Mesenchymal stem cell (in vitro differentiated cells and primary cell): ENCODE results near the gene HERPUD1.

Experiments used
- DNase-seq: peaks from one replicate; pipeline ENCODE4 v3.0.0-alpha.2; 2013
- H2AFZ ChIP-seq: one replicate; pipeline ENCODE4 v1.6.1; 2013; ENCODE audit warnings: low read depth, mild to moderate bottlenecking, control low read depth, inconsistent platforms, low read length, moderate library complexity
- H2AK5ac ChIP-seq: 2 replicates; pipeline ENCODE4 v1.6.1; 2013; ENCODE audit warnings: low read length, moderate library complexity, mild to moderate bottlenecking, inconsistent platforms; ENCODE audit not compliant: severe bottlenecking
- H2BK120ac ChIP-seq: one replicate; pipeline ENCODE4 v1.6.1; 2013; ENCODE audit warnings: low read depth, mild to moderate bottlenecking, inconsistent platforms, low read length, moderate library complexity
- H2BK12ac ChIP-seq, 2 experiments: one replicate each; pipeline ENCODE4 v1.6.1; 2013; ENCODE audit warnings: inconsistent platforms in 2 of 2, low read length in 2 of 2, mild to moderate bottlenecking in 2 of 2, moderate library complexity in 2 of 2, control low read depth in 1 of 2
- H2BK15ac ChIP-seq: one replicate; pipeline ENCODE4 v1.6.1; 2013; ENCODE audit warnings: mild to moderate bottlenecking, low read depth, inconsistent platforms; ENCODE audit not compliant: poor library complexity, severe bottlenecking
- H2BK5ac ChIP-seq: 2 replicates; pipeline ENCODE4 v1.6.1; 2013; ENCODE audit warnings: low read depth, mild to moderate bottlenecking, low read length, control low read depth, inconsistent platforms; ENCODE audit not compliant: poor library complexity, severe bottlenecking
- H3K14ac ChIP-seq, 2 experiments: one replicate each; pipeline ENCODE4 v1.6.1; 2013; ENCODE audit warnings: inconsistent platforms in 2 of 2, low read length in 2 of 2, control low read depth in 1 of 2, mild to moderate bottlenecking in 1 of 2, moderate library complexity in 1 of 2
- H3K18ac ChIP-seq, 2 experiments: one replicate each; pipeline ENCODE4 v1.6.1; 2013; ENCODE audit warnings: inconsistent platforms in 2 of 2, low read length in 2 of 2, control low read depth in 1 of 2, low read depth in 1 of 2, mild to moderate bottlenecking in 1 of 2
- H3K23ac ChIP-seq, 2 experiments: one replicate each; pipeline ENCODE4 v1.6.1; 2013; ENCODE audit warnings: inconsistent platforms in 2 of 2, low read length in 2 of 2, mild to moderate bottlenecking in 2 of 2, moderate library complexity in 2 of 2, control low read depth in 1 of 2
- H3K27ac ChIP-seq: 2 replicates; pipeline ENCODE4 v1.5.1; 2013; ENCODE audit warnings: mild to moderate bottlenecking, moderate library complexity, low read length, control low read depth, inconsistent platforms; ENCODE audit not compliant: poor library complexity, severe bottlenecking
- H3K27me3 ChIP-seq, 2 experiments: 2 replicates each; pipeline versions ENCODE4 v1.6.1 to v1.7.0; 2013; ENCODE audit warnings: low read length in 2 of 2, mild to moderate bottlenecking in 2 of 2, moderate library complexity in 2 of 2, control low read depth in 1 of 2, inconsistent platforms in 1 of 2; ENCODE audit not compliant: control insufficient read depth in 1 of 2, insufficient read depth in 1 of 2
- H3K36me3 ChIP-seq, 2 experiments: 2 replicates each; pipeline versions ENCODE4 v1.6.1 to v1.7.0; 2013; ENCODE audit warnings: low read length in 2 of 2, control low read depth in 1 of 2, inconsistent platforms in 1 of 2, low read depth in 1 of 2, mild to moderate bottlenecking in 1 of 2; ENCODE audit not compliant: insufficient read depth in 2 of 2, control insufficient read depth in 1 of 2
- H3K4ac ChIP-seq, 2 experiments: one replicate each; pipeline ENCODE4 v1.6.1; 2013; ENCODE audit warnings: inconsistent platforms in 2 of 2, low read length in 2 of 2, mild to moderate bottlenecking in 2 of 2, moderate library complexity in 2 of 2, control low read depth in 1 of 2, low read depth in 1 of 2
- H3K4me1 ChIP-seq: 2 replicates; pipeline ENCODE4 v1.6.1; 2013; ENCODE audit warnings: low read depth, low read length, control low read depth; ENCODE audit not compliant: control insufficient read depth, insufficient read depth
- H3K4me2 ChIP-seq: 2 replicates; pipeline ENCODE4 v1.6.1; 2013; ENCODE audit warnings: low read length, mild to moderate bottlenecking, inconsistent platforms; ENCODE audit not compliant: poor library complexity, severe bottlenecking
- H3K4me3 ChIP-seq, 2 experiments: 2 replicates each; pipeline versions ENCODE4 v1.5.1 to v1.7.0; 2013; ENCODE audit warnings: low read length in 2 of 2, mild to moderate bottlenecking in 2 of 2, control low read depth in 1 of 2, low read depth in 1 of 2; ENCODE audit not compliant: insufficient read depth in 1 of 2
- H3K79me1 ChIP-seq: replicated peaks from 2 replicates; pipeline ENCODE4 v1.6.1; 2013; ENCODE audit warnings: mild to moderate bottlenecking, control low read depth, low read length, inconsistent platforms; ENCODE audit not compliant: poor library complexity, severe bottlenecking
- H3K9ac ChIP-seq: 2 replicates; pipeline ENCODE4 v1.7.0; 2013; ENCODE audit warnings: mild to moderate bottlenecking, low read length, moderate library complexity
- H3K9me3 ChIP-seq: 2 replicates; pipeline ENCODE4 v1.7.0; 2013; ENCODE audit warnings: mild to moderate bottlenecking, low read length; ENCODE audit not compliant: control insufficient read depth
- H4K8ac ChIP-seq: one replicate; pipeline ENCODE4 v1.6.1; 2013; ENCODE audit warnings: inconsistent platforms, mild to moderate bottlenecking, low read length, moderate library complexity
- H4K91ac ChIP-seq: one replicate; pipeline ENCODE4 v1.6.1; 2013; ENCODE audit warnings: mild to moderate bottlenecking, low read length, inconsistent platforms
- WGBS: methylation state at CpG from one replicate; pipeline ENCODE4 v1.1.7; 2013; ENCODE audit warnings: mixed read lengths; 5-methylcytosine and 5-hydroxymethylcytosine counted together

The HERPUD1 gene

GRCh38 chr16:56965149-56966092 lies 33.5 kb downstream of the HERPUD1 start:
- Histone ChIP-seq H2BK120ac (peak overlapping the region; percentile 1), H2BK12ac (peak overlapping the region; percentile 59 to 85), H3K79me1 (no peaks in the 10 kb centered on the region), H4K8ac (peak overlapping the region; percentile 83), H3K9me3 (no peaks in the 10 kb centered on the region), H3K4me1 (peaks cover 8% of the 10 kb centered on the region), H2BK5ac (no peak overlapping the region), H3K4ac (peak overlapping the region; percentile 1 to 14), H2AFZ (peak overlapping the region; percentile 32), H2AK5ac (peak overlapping the region; percentile 47), H3K4me2 (no peak overlapping the region), H3K36me3 (peaks cover 0 to 3% of the 10 kb centered on the region in 2 experiments), H2BK15ac (no peak overlapping the region), H4K91ac (peak overlapping the region; percentile 3), H3K18ac (peak overlapping the region; percentile 78 to 84), H3K23ac (peak overlapping the region in 1 of 2 experiments; percentile 73), H3K27ac (peak overlapping the region; percentile 9), H3K14ac (peak overlapping the region in 1 of 2 experiments; percentile 61), H3K4me3 (no peak overlapping the region), H3K9ac (peak overlapping the region; percentile 40), H3K27me3 (peaks cover 0 to 2% of the 10 kb centered on the region in 2 experiments)
- 76% methylated on average over 9 of the region's 12 CpGs for WGBS
- DNase-seq: peak; percentile 42

- WGBS: 88% methylated on average over 3 of the region's 3 CpGs
- no peak overlapping the region for H2BK5ac ChIP-seq
- H2BK12ac ChIP-seq: no peak overlapping the region
- DNase-seq: no peak
- no peak overlapping the region for H3K14ac ChIP-seq
- no peak overlapping the region for H3K4me3 ChIP-seq
- no peak overlapping the region for H3K27ac ChIP-seq
- no peak overlapping the region for H2AFZ ChIP-seq
- no peaks in the 10 kb centered on the region for H3K9me3 ChIP-seq
- peak overlapping the region; percentile 1 for H2BK120ac ChIP-seq
- H3K4me2 ChIP-seq: no peak overlapping the region
- H3K18ac ChIP-seq: no peak overlapping the region
- H3K79me1 ChIP-seq: no peaks in the 10 kb centered on the region
- H3K4ac ChIP-seq: peak overlapping the region in 1 of 2 experiments; percentile 14
- H3K9ac ChIP-seq: peak overlapping the region; percentile 40
- no peak overlapping the region for H2BK15ac ChIP-seq
- H3K36me3 ChIP-seq: peaks cover 0 to 3% of the 10 kb centered on the region in 2 experiments
- H3K27me3 ChIP-seq: peaks cover 0 to 7% of the 10 kb centered on the region in 2 experiments
- H4K91ac ChIP-seq: no peak overlapping the region
- H4K8ac ChIP-seq: no peak overlapping the region
- peak overlapping the region; percentile 26 for H2AK5ac ChIP-seq
- H3K4me1 ChIP-seq: peaks cover 6% of the 10 kb centered on the region
- peak overlapping the region in 1 of 2 experiments; percentile 31 for H3K23ac ChIP-seq
Observed at GRCh38 chr16:56966093-56966475, 34.1 kb downstream of the HERPUD1 start.

GRCh38 chr16:56967733-56968132 lies 35.8 kb downstream of the HERPUD1 start:
- H2BK15ac ChIP-seq: no peak overlapping the region
- WGBS: no CpG with 5 or more reads among the region's 2 CpGs

GRCh38 chr16:56969769-56970168 lies 37.8 kb downstream of the HERPUD1 start:
- 91% methylated on average over 7 of the region's 7 CpGs for WGBS
- Histone ChIP-seq H3K4me1 (peaks cover 10% of the 10 kb centered on the region), H3K4me3 (no peak overlapping the region), H2AK5ac (no peak overlapping the region), H3K4me2 (no peak overlapping the region), H4K91ac (no peak overlapping the region), H3K14ac (no peak overlapping the region), H3K79me1 (no peaks in the 10 kb centered on the region), H3K36me3 (no peaks in the 10 kb centered on the region), H2BK120ac (no peak overlapping the region), H2BK15ac (no peak overlapping the region), H2AFZ (no peak overlapping the region), H3K18ac (no peak overlapping the region), H2BK12ac (no peak overlapping the region), H4K8ac (no peak overlapping the region), H3K27me3 (peaks cover 0 to 22% of the 10 kb centered on the region in 2 experiments), H3K9ac (no peak overlapping the region), H2BK5ac (no peak overlapping the region), H3K27ac (no peak overlapping the region), H3K23ac (no peak overlapping the region), H3K4ac (no peak overlapping the region), H3K9me3 (no peaks in the 10 kb centered on the region)
- DNase-seq: no peak

More at GRCh38 chr16:56967733-56968132, 35.8 kb downstream of the HERPUD1 start:
- H2BK12ac ChIP-seq: no peak overlapping the region
- no peak overlapping the region for H3K23ac ChIP-seq
- no peak overlapping the region for H3K9ac ChIP-seq
- H3K4ac ChIP-seq: no peak overlapping the region
- no peak overlapping the region for H3K4me3 ChIP-seq
- H3K9me3 ChIP-seq: no peaks in the 10 kb centered on the region
- no peak overlapping the region for H2AK5ac ChIP-seq
- H3K79me1 ChIP-seq: no peaks in the 10 kb centered on the region
- no peak overlapping the region for H3K27ac ChIP-seq
- H3K36me3 ChIP-seq: peaks cover 0 to 3% of the 10 kb centered on the region in 2 experiments
- no peak overlapping the region for H3K14ac ChIP-seq
- peaks cover 8% of the 10 kb centered on the region for H3K4me1 ChIP-seq
- no peak overlapping the region for H4K91ac ChIP-seq
- peak; percentile 33 for DNase-seq
- H4K8ac ChIP-seq: no peak overlapping the region
- H3K27me3 ChIP-seq: peaks cover 0 to 17% of the 10 kb centered on the region in 2 experiments
- no peak overlapping the region for H3K4me2 ChIP-seq
- H2BK120ac ChIP-seq: no peak overlapping the region
- no peak overlapping the region for H2BK5ac ChIP-seq
- no peak overlapping the region for H3K18ac ChIP-seq
- no peak overlapping the region for H2AFZ ChIP-seq
